Ovary (tissue), 9 donors: Measurements from ENCODE around the gene MELK. TPM values are rescaled to one million over a fixed set of nuclear protein-coding genes. Genes with fewer than 3 reads are reported as not detected.

ENCODE experiments used
- DNase-seq, 5 donors: peaks; one replicate each; pipeline ENCODE4 v3.0.0-alpha.2; 2019 to 2020
- H3K27ac ChIP-seq, 2 donors: fragments of 200-600 bp; one replicate each; pipeline versions ENCODE4 v1.5.1 to v1.8.0; 2019 to 2022
- H3K27me3 ChIP-seq: fragments of 200-600 bp; one replicate; pipeline ENCODE4 v1.8.0; 2022
- H3K36me3 ChIP-seq: fragments of 200-600 bp; sonication (generic); one replicate; pipeline ENCODE4 v1.5.1; 2019
- H3K4me1 ChIP-seq: one replicate; pipeline ENCODE4 v1.8.1; 2013; ENCODE audit warnings: mild to moderate bottlenecking, moderate library complexity; ENCODE audit not compliant: insufficient read depth
- H3K4me3 ChIP-seq: fragments of 200-600 bp; sonication (generic); one replicate; pipeline ENCODE4 v1.5.1; 2017
- H3K9me3 ChIP-seq, 2 donors: fragments of 200-600 bp in 1 of 2; sonication (generic) in 1 of 2; one replicate each; pipeline versions ENCODE4 v1.5.1 to v1.8.1; 2013 to 2019; ENCODE audit warnings: mild to moderate bottlenecking in 1 of 2, moderate library complexity in 1 of 2
- EP300 ChIP-seq: sonication (generic); formaldehyde crosslinking; IDR thresholded peaks from one replicate; pipeline ENCODE4 v1.6.1; 2017; ENCODE audit warnings: antibody characterized with exemption
- POLR2A ChIP-seq: fragments of 450-650 bp; IDR thresholded peaks from one replicate; pipeline ENCODE4 v1.6.1; 2017; ENCODE audit warnings: antibody characterized with exemption, mild to moderate bottlenecking, moderate library complexity
- WGBS, 3 donors: extraction: QIAGEN DNeasy Blood & Tissue Kit in 1 of 3; methylation state at CpG; one replicate each; pipeline versions ENCODE4 v1.1.5 to v1.1.7; 2013 to 2017; 5-methylcytosine and 5-hydroxymethylcytosine counted together
- intact Hi-C, 4 donors: fragments of 100-400 bp; cut with DNase I; formaldehyde crosslinking; loops; one replicate each; pipeline versions ENCODE4 v1.11.0 to v1.15.1; 2022 to 2023
- polyA plus RNA-seq, 2 donors: library from polyadenylated mRNA; stranded (reverse); fragments of 200-250 nt in 1 of 2; fragments of 350-450 nt in 1 of 2; fragmentation: Illumina TruSeq in 1 of 2; extraction: RNeasy Lipid Tissue Mini Kit (QIAGEN cat#74804) in 1 of 2; gene quantifications; one replicate each; pipeline ENCODE4 v1.2.3, GENCODE V29; 2013 to 2014
- total RNA-seq, 7 donors: library from RNA; depleted of rRNA in 2 of 7; stranded (reverse); fragments of >200 nt in 2 of 7; fragmentation: NEBNext Ultra II Directional in 3 of 7; extraction: Animal tissue kit (Norgen Biotek cat#: 25700) in 3 of 7; gene quantifications; one replicate each; pipeline versions ENCODE4 v1.1.0 to v1.2.4, GENCODE V29; 2016 to 2023
- TF ChIP-seq, protein P1 (sequence below), 3 donors: fragments of 450-650 bp in 2 of 3; fragments of 200-600 bp in 1 of 3; IDR thresholded peaks; one replicate each; pipeline versions ENCODE4 v1.5.1 to v1.8.0; 2016 to 2022; ENCODE audit warnings: antibody characterized with exemption in 3 of 3, mild to moderate bottlenecking in 1 of 3
- donor health status: DM: no; HTN: no; CAD: no; lungs with moderate emphysema.
- donor health status: DM: no; HTN: no; CAD: no.
- donor health status: Bipolar disorder and iron deficiency.
- donor health status: DM: yes; HTN: yes; CAD: no.
- donor health status: DM: no; HTN: no; CAD: no.
- donor health status: DM: yes; HTN: yes; CAD: no.

The MELK gene
- total and polyA plus RNA-seq, 9 donors: 0.25 to 1.3 (median 0.69) TPM; not detected in 2

DNA sequence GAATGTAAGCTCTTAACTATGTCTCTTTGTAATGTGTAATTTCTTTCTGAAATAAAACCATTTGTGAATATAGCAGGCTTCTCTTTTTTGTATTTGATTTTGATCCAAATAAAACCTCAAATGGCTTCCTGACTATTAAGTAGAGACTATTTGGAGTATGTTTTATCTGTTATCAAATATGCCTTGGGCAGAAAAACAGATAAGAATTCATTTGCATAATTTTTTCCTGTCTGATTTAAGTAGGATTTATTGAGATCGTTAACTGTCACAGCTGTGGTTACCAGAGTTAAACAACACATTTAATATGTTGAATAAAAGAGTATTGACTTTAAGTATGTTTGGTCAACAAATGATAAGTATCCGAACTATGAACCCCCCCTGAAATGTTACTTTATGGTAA, 104.9 kb downstream of the MELK start:
- intact Hi-C loops: no loop called here
- no peak overlapping the region for H3K27ac ChIP-seq
- no peaks in the 10 kb centered on the region for H3K27me3 ChIP-seq
- H3K9me3 ChIP-seq: peaks cover 0 to 5% of the 10 kb centered on the region in 2 donors
- H3K36me3 ChIP-seq: no peaks in the 10 kb centered on the region
- WGBS, 3 donors: 76 to 84% (median 76%) methylated on average over 2 of the region's 2 CpGs
- no peak for DNase-seq
- H3K4me1 ChIP-seq: no peaks in the 10 kb centered on the region
- no peak for TF ChIP-seq EP300
- TF ChIP-seq, protein P1, sequence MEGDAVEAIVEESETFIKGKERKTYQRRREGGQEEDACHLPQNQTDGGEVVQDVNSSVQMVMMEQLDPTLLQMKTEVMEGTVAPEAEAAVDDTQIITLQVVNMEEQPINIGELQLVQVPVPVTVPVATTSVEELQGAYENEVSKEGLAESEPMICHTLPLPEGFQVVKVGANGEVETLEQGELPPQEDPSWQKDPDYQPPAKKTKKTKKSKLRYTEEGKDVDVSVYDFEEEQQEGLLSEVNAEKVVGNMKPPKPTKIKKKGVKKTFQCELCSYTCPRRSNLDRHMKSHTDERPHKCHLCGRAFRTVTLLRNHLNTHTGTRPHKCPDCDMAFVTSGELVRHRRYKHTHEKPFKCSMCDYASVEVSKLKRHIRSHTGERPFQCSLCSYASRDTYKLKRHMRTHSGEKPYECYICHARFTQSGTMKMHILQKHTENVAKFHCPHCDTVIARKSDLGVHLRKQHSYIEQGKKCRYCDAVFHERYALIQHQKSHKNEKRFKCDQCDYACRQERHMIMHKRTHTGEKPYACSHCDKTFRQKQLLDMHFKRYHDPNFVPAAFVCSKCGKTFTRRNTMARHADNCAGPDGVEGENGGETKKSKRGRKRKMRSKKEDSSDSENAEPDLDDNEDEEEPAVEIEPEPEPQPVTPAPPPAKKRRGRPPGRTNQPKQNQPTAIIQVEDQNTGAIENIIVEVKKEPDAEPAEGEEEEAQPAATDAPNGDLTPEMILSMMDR (IDR thresholded peaks at IDR 0.05): no peak
- no peak for TF ChIP-seq POLR2A
- no peak overlapping the region for H3K4me3 ChIP-seq

DNA sequence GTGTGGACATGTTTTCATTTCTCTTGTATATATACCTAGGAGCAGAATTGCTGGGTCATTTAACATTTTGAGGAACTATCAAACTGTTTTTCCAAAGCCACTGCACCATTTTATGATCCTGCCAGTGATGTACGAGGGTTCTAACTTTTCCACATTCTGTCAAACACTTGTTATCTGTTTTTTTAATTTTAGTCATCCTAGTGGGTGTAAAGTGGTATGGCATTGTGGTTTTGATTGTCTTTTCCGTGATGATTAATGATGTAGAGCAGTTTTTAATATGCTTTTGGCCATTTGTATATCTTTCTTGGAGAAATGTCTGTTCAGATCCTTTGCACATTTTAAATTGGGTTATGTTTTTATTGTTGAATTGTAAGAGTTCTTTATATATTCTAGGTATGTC, 107.0 kb downstream of the MELK start:
- WGBS, 3 donors: 77 to 85% (median 81%) methylated on average over 2 of the region's 2 CpGs
- TF ChIP-seq, protein P1 (IDR thresholded peaks at IDR 0.05): no peak
- TF ChIP-seq EP300: no peak
- TF ChIP-seq POLR2A: no peak
- Histone ChIP-seq H3K4me1 (no peaks in the 10 kb centered on the region), H3K4me3 (no peak overlapping the region), H3K27me3 (no peaks in the 10 kb centered on the region), H3K9me3 (peaks cover 0 to 5% of the 10 kb centered on the region in 2 donors), H3K27ac (no peak overlapping the region), H3K36me3 (no peaks in the 10 kb centered on the region)
- DNase-seq: no peak
- intact Hi-C loops: no loop called here

DNA sequence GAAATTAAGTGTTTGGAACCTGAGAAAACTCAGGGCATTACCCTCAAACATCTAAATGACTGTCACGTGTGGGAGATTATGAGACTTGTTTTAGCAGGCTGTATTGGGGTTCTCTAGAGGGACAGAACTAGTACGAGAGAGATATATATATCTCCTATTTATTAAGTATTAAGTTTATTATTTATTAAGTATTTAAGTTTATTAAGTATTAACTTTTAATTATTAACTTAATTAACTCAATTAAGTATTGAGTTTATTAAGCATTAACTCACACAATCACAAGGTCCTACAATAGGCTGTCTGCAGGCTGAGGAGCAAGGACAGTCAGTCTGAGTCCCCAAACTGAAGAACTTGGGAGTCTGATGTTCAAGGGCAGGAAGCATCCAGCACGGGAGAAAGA, 113.8 kb downstream of the MELK start:
- TF ChIP-seq, protein P1 (IDR thresholded peaks at IDR 0.05): no peak
- TF ChIP-seq POLR2A: no peak
- no peak for TF ChIP-seq EP300
- 82 to 86% (median 82%) methylated on average over 3 of the region's 3 CpGs for WGBS, 3 donors
- intact Hi-C loops: no loop called here
- H3K36me3 ChIP-seq: no peaks in the 10 kb centered on the region
- no peaks in the 10 kb centered on the region for H3K4me1 ChIP-seq
- no peaks in the 10 kb centered on the region for H3K27me3 ChIP-seq
- no peak overlapping the region for H3K27ac ChIP-seq
- no peak for DNase-seq
- H3K4me3 ChIP-seq: no peak overlapping the region
- H3K9me3 ChIP-seq: peaks cover 0 to 3% of the 10 kb centered on the region in 2 donors

DNA sequence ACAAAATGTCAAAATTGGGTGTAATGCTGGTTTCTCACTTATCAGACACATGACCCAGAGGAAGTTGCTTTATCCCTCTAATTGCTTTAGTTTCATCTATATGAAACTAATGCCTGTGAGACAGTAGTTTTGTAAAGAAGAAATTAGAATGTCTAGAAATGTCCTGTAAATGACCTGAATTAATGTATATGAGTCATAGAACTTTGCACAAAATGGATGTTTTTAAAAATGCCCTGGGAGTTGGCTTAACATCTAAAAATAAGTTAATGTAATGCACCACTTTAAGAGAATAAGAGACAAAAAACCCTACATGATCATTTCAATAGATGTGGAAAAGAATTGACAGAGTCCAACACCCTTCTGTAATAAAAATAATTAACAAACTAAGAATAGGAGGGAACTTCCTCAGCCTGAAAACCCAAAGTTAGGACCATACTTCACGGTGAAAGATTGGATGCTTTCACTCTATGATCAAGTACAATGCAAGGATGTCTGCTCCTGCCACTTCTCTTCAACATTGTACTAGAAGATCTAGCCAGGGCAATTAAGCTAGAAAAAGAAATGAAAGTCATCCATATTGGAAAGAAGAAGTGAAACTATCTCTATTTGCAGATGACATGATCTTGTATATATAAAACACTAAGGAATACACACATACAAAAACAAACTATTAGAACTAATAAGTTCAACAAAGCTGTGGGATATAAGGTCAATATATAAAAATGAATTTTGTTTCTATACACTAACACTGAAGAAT, 117.9 kb downstream of the MELK start:
- Histone ChIP-seq H3K9me3 (no peaks in the 10 kb centered on the region), H3K4me3 (no peak overlapping the region), H3K27ac (no peak overlapping the region), H3K36me3 (no peaks in the 10 kb centered on the region), H3K4me1 (no peaks in the 10 kb centered on the region), H3K27me3 (no peaks in the 10 kb centered on the region)
- no peak for DNase-seq
- TF ChIP-seq POLR2A (no peak), EP300 (no peak)
- TF ChIP-seq, protein P1 (IDR thresholded peaks at IDR 0.05): no peak
- intact Hi-C loops: no loop called here
- 83 to 99% (median 92%) methylated on average over 1 of the region's 1 CpG for WGBS, 3 donors
